WTC11 (cell line): Measurements from ENCODE around the gene NAV2. TPM values are rescaled to one million over a fixed set of nuclear protein-coding genes. Genes with fewer than 3 reads are reported as not detected.

Experiments
- ATAC-seq: fragments of 200-7000 bp; cut with Tn5 transposase; 2 replicates; pipeline ENCODE4 v1.10.0; 2021; ENCODE audit warnings: mild to moderate bottlenecking, moderate library complexity
- CTCF ChIA-PET: fragments of 300-600 bp; sonication (Branson Sonifier 250); formaldehyde crosslinking; loops from one replicate; lab custom pipeline; 2021; ENCODE audit warnings: antibody characterized with exemption; lab: Charles Lee
- POLR2A ChIA-PET: fragments of 350-600 bp; sonication (Branson Sonifier 250); formaldehyde crosslinking; loops from one replicate; lab custom pipeline; 2021; ENCODE audit warnings: antibody characterized with exemption; lab: Charles Lee
- DNase-seq: peaks from one replicate; pipeline ENCODE4 v3.0.0; 2021; ENCODE audit warnings: low spot score
- H3K27ac Mint-ChIP-seq: 2 replicates; pipeline ENCODE4 v1.8.0; 2021; ENCODE audit warnings: mixed read lengths
- H3K27me3 Mint-ChIP-seq: 2 replicates; pipeline ENCODE4 v1.8.0; 2021; ENCODE audit warnings: low read depth, mild to moderate bottlenecking, moderate library complexity, mixed read lengths
- H3K36me3 Mint-ChIP-seq: 2 replicates; pipeline ENCODE4 v1.8.0; 2021; ENCODE audit warnings: mixed read lengths
- H3K4me1 Mint-ChIP-seq: 2 replicates; pipeline ENCODE4 v1.8.0; 2022; ENCODE audit warnings: mixed read lengths
- H3K4me3 Mint-ChIP-seq: 2 replicates; pipeline ENCODE4 v1.8.0; 2021; ENCODE audit warnings: mild to moderate bottlenecking, moderate library complexity, mixed read lengths
- H3K9me3 Mint-ChIP-seq: 2 replicates; pipeline ENCODE4 v1.8.0; 2021; ENCODE audit warnings: mixed read lengths
- ATF3 ChIP-seq: sonication (generic); formaldehyde crosslinking; conservative IDR thresholded peaks from 2 replicates; pipeline ENCODE4 v1.8.1; 2022; ENCODE audit warnings: mild to moderate bottlenecking, missing genetic modification reagents
- CREM ChIP-seq: sonication (generic); formaldehyde crosslinking; IDR thresholded peaks from 2 replicates; pipeline ENCODE4 v1.8.1; 2022; ENCODE audit warnings: mild to moderate bottlenecking, missing genetic modification reagents, moderate library complexity
- E2F4 ChIP-seq: sonication (generic); formaldehyde crosslinking; IDR thresholded peaks from 2 replicates; pipeline ENCODE4 v1.8.1; 2022; ENCODE audit warnings: low read depth, mild to moderate bottlenecking, moderate library complexity, missing genetic modification reagents, borderline replicate concordance
- ELF4 ChIP-seq: sonication (generic); formaldehyde crosslinking; IDR thresholded peaks from 2 replicates; pipeline ENCODE4 v1.8.1; 2022; ENCODE audit warnings: low read depth, mild to moderate bottlenecking, moderate library complexity, missing genetic modification reagents
- EMX1 ChIP-seq: fragments of 250-450 bp; sonication (Bioruptor Pico); IDR thresholded peaks from 2 replicates; pipeline ENCODE4 v1.8.0; 2021; ENCODE audit warnings: mild to moderate bottlenecking
- ETV6 ChIP-seq: sonication (generic); formaldehyde crosslinking; IDR thresholded peaks from 2 replicates; pipeline ENCODE4 v1.8.1; 2022; ENCODE audit warnings: mild to moderate bottlenecking, missing genetic modification reagents
- FOXP4 ChIP-seq: sonication (generic); formaldehyde crosslinking; IDR thresholded peaks from 2 replicates; pipeline ENCODE4 v1.8.0; 2022; ENCODE audit warnings: mild to moderate bottlenecking, missing genetic modification reagents
- MXD4 ChIP-seq: fragments of 250-450 bp; sonication (Bioruptor Pico); IDR thresholded peaks from 2 replicates; pipeline ENCODE4 v1.8.0; 2021; ENCODE audit warnings: mild to moderate bottlenecking, moderate library complexity, borderline replicate concordance
- NFE2L1 ChIP-seq: sonication (generic); formaldehyde crosslinking; IDR thresholded peaks from 2 replicates; pipeline ENCODE4 v1.8.1; 2023; ENCODE audit warnings: missing genetic modification reagents
- NR1H2 ChIP-seq: sonication (generic); formaldehyde crosslinking; IDR thresholded peaks from 2 replicates; pipeline ENCODE4 v1.9.0; 2021; ENCODE audit warnings: mild to moderate bottlenecking, moderate library complexity, missing genetic modification reagents
- OVOL2 ChIP-seq: fragments of 250-450 bp; sonication (Bioruptor Pico); IDR thresholded peaks from 2 replicates; pipeline ENCODE4 v1.9.0; 2021; ENCODE audit warnings: mild to moderate bottlenecking, borderline replicate concordance
- RORB ChIP-seq: fragments of 250-450 bp; sonication (Bioruptor Pico); IDR thresholded peaks from 2 replicates; pipeline ENCODE4 v1.9.0; 2021; ENCODE audit warnings: mild to moderate bottlenecking
- SOX15 ChIP-seq: fragments of 250-450 bp; sonication (Bioruptor Pico); IDR thresholded peaks from 2 replicates; pipeline ENCODE4 v1.9.0; 2021; ENCODE audit warnings: mild to moderate bottlenecking
- STAT6 ChIP-seq: sonication (generic); formaldehyde crosslinking; conservative IDR thresholded peaks from 2 replicates; pipeline ENCODE4 v1.8.1; 2023; ENCODE audit warnings: mild to moderate bottlenecking, low read depth, missing genetic modification reagents, moderate library complexity
- TEAD1 ChIP-seq: sonication (generic); formaldehyde crosslinking; IDR thresholded peaks from 2 replicates; pipeline ENCODE4 v1.8.0; 2022; ENCODE audit warnings: mild to moderate bottlenecking, missing genetic modification reagents
- TEAD4 ChIP-seq: sonication (generic); formaldehyde crosslinking; IDR thresholded peaks from 2 replicates; pipeline ENCODE4 v1.8.0; 2022; ENCODE audit warnings: mild to moderate bottlenecking, missing genetic modification reagents
- USF1 ChIP-seq: sonication (generic); formaldehyde crosslinking; IDR thresholded peaks from 2 replicates; pipeline ENCODE4 v1.8.0; 2022; ENCODE audit warnings: mild to moderate bottlenecking, missing genetic modification reagents
- ZBTB21 ChIP-seq: sonication (generic); formaldehyde crosslinking; IDR thresholded peaks from 2 replicates; pipeline ENCODE4 v1.8.1; 2023; ENCODE audit warnings: mild to moderate bottlenecking, missing genetic modification reagents, borderline replicate concordance
- ZNF232 ChIP-seq: sonication (generic); formaldehyde crosslinking; IDR thresholded peaks from 2 replicates; pipeline ENCODE4 v1.8.0; 2022; ENCODE audit warnings: mild to moderate bottlenecking, missing genetic modification reagents
- ZNF423 ChIP-seq: fragments of 250-450 bp; sonication (Bioruptor Pico); IDR thresholded peaks from 2 replicates; pipeline ENCODE4 v2.1.2; 2022; ENCODE audit warnings: mild to moderate bottlenecking, moderate library complexity
- ZNF425 ChIP-seq: fragments of 250-450 bp; sonication (Bioruptor Pico); conservative IDR thresholded peaks from 2 replicates; pipeline ENCODE4 v1.9.0; 2021; ENCODE audit warnings: mild to moderate bottlenecking
- ZNF671 ChIP-seq: fragments of 250-450 bp; sonication (Bioruptor Pico); IDR thresholded peaks from 2 replicates; pipeline ENCODE4 v1.8.0; 2021; ENCODE audit warnings: mild to moderate bottlenecking
- total RNA-seq: library from RNA; stranded (reverse); gene quantifications from 3 replicates; pipeline ENCODE4 v1.2.3, GENCODE V29; 2021

Gene NAV2
- total RNA-seq, 1 experiment from 2014 or later: 42.8 TPM

GRCh38 chr11:20047006-20047768 lies 334.6 kb downstream of the NAV2 start:
- H3K27ac Mint-ChIP-seq: no peak overlapping the region
- no peaks in the 10 kb centered on the region for H3K9me3 Mint-ChIP-seq
- H3K4me1 Mint-ChIP-seq: peaks cover 48% of the 10 kb centered on the region
- ChIA-PET CTCF (interaction anchor here (5.3 kb wide), 1 partner anchor 94 kb away, joined by 38 read pairs; no protein-coding TSS in a partner anchor), POLR2A (no interaction called here)
- no peak for TF ChIP-seq ZBTB21 (CRISPR knock-in tag)
- ATAC-seq (no peak), DNase-seq (no peak)
- no peaks in the 10 kb centered on the region for H3K27me3 Mint-ChIP-seq
- H3K36me3 Mint-ChIP-seq: peaks cover 58% of the 10 kb centered on the region
- no peak overlapping the region for H3K4me3 Mint-ChIP-seq

- no peaks in the 10 kb centered on the region for H3K27me3 Mint-ChIP-seq
- POLR2A ChIA-PET: no interaction called here
- no peak overlapping the region for H3K4me3 Mint-ChIP-seq
- no peak for DNase-seq
- ATAC-seq: no peak
- no peaks in the 10 kb centered on the region for H3K9me3 Mint-ChIP-seq
- H3K36me3 Mint-ChIP-seq: peaks cover 64% of the 10 kb centered on the region
- H3K27ac Mint-ChIP-seq: no peak overlapping the region
- TF ChIP-seq ZNF232 (CRISPR knock-in tag): no peak
- no peak for TF ChIP-seq ELF4 (CRISPR knock-in tag)
- TF ChIP-seq CREM (CRISPR knock-in tag): no peak
- no peak for TF ChIP-seq SOX15 (CRISPR knock-in tag)
- no peak for TF ChIP-seq STAT6 (CRISPR knock-in tag)
- no peak for TF ChIP-seq EMX1 (CRISPR knock-in tag)
- TF ChIP-seq ETV6 (CRISPR knock-in tag): no peak
- CTCF ChIA-PET: interaction anchor here (5.3 kb wide), 1 partner anchor 95 kb away, joined by 38 read pairs; no protein-coding TSS in a partner anchor
- peaks cover 42% of the 10 kb centered on the region for H3K4me1 Mint-ChIP-seq
Observed at GRCh38 chr11:20047769-20048154, 335.1 kb downstream of the NAV2 start.

- DNase-seq (no peak), ATAC-seq (no peak)
- ChIA-PET POLR2A (no interaction called here), CTCF (interaction anchor here (3.3 to 5.3 kb wide), 2 partner anchors 24 to 95 kb away, joined by 18 to 38 read pairs; no protein-coding TSS in a partner anchor)
- H3K27me3 Mint-ChIP-seq: no peaks in the 10 kb centered on the region
- H3K36me3 Mint-ChIP-seq: peaks cover 66% of the 10 kb centered on the region
- no peak overlapping the region for H3K27ac Mint-ChIP-seq
- H3K9me3 Mint-ChIP-seq: no peaks in the 10 kb centered on the region
- H3K4me1 Mint-ChIP-seq: peaks cover 37% of the 10 kb centered on the region
- no peak overlapping the region for H3K4me3 Mint-ChIP-seq
- TF ChIP-seq E2F4 (CRISPR knock-in tag) (no peak), ZNF425 (CRISPR knock-in tag) (no peak), FOXP4 (no peak), TEAD1 (no peak), TEAD4 (no peak), ZNF423 (CRISPR knock-in tag) (no peak), ETV6 (CRISPR knock-in tag) (no peak), NR1H2 (CRISPR knock-in tag) (no peak), ATF3 (CRISPR knock-in tag) (no peak), NFE2L1 (CRISPR knock-in tag) (no peak), RORB (no peak), USF1 (CRISPR knock-in tag) (no peak), ZNF671 (no peak), OVOL2 (no peak), MXD4 (CRISPR knock-in tag) (no peak)
Observed at GRCh38 chr11:20048246-20048645, 335.6 kb downstream of the NAV2 start.
